GM12892 (cell line): Measurements from ENCODE around the gene MFSD12.

Experiments used
- POLR2AphosphoS5 ChIP-seq: IDR thresholded peaks from 2 replicates; pipeline ENCODE4 v1.6.1; 2011; ENCODE audit warnings: low read depth, low read length, control low read depth
- TAF1 ChIP-seq: IDR thresholded peaks from 2 replicates; pipeline ENCODE4 v1.6.1; 2011; ENCODE audit warnings: low read depth, mild to moderate bottlenecking, control low read depth, low read length, borderline replicate concordance

DNA sequence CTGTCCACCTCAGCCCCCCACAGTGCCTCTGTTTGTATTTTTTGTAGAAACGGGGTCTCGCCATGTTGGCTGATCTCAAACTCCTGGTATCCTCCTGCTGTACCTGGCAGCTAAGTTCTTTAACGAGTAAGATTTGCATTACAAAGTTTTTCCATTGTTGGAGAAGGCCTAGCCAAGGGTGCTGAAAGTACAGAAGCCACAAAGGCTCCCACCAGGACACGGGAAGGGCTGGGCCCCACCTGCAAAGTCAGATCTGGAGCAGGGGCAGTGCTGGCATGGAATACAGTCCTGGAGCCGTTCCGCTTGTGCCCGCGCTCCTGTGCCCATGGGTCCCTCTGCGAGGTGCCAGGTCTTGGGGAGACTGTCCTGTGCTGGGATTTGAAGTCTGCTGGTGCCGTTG is 39.1 kb downstream of the MFSD12 start:
- TF ChIP-seq POLR2AphosphoS5: no peak
- no peak for TF ChIP-seq TAF1
